MCF 10A (cell line): ENCODE results near the gene SAPCD1. TPM values are rescaled to one million over a fixed set of nuclear protein-coding genes. Genes with fewer than 3 reads are reported as not detected.

Experiments
- BruUV-seq: library from RNA; stranded (reverse); fragments of 400-500 nt; replicated peaks from 2 replicates; lab custom pipeline; 2021; lab: Mats Ljungman, UMichigan
- CTCF ChIA-PET: fragments of 300-600 bp; sonication (Branson Sonifier 250); formaldehyde crosslinking; extraction: SDS; loops from one replicate; lab custom pipeline; 2021; ENCODE audit warnings: antibody characterized with exemption, inconsistent platforms; lab: Yijun Ruan, JAX
- POLR2A ChIA-PET: fragments of 300-600, 350-650 bp; sonication (Branson Sonifier 250); formaldehyde crosslinking; extraction: SDS; loops from one replicate; lab custom pipeline; 2020; ENCODE audit warnings: antibody characterized with exemption, inconsistent platforms; lab: Yijun Ruan, JAX
- DNase-seq: peaks from one replicate; pipeline ENCODE4 v3.0.0-alpha.2; 2018; ENCODE audit not compliant: unreplicated experiment
- H3K27ac Mint-ChIP-seq: one replicate; pipeline ENCODE4 v1.8.0; 2022; ENCODE audit warnings: mild to moderate bottlenecking, low read depth, mixed read lengths; ENCODE audit not compliant: unreplicated experiment
- H3K27me3 Mint-ChIP-seq: one replicate; pipeline ENCODE4 v1.8.0; 2022; ENCODE audit warnings: mixed read lengths; ENCODE audit not compliant: insufficient read depth, unreplicated experiment
- H3K36me3 Mint-ChIP-seq: one replicate; pipeline ENCODE4 v1.8.0; 2022; ENCODE audit warnings: mild to moderate bottlenecking, moderate library complexity, mixed read lengths; ENCODE audit not compliant: insufficient read depth, unreplicated experiment
- H3K4me1 Mint-ChIP-seq: one replicate; pipeline ENCODE4 v1.8.0; 2022; ENCODE audit warnings: mixed read lengths; ENCODE audit not compliant: insufficient read depth, unreplicated experiment
- H3K4me3 Mint-ChIP-seq: one replicate; pipeline ENCODE4 v1.8.0; 2022; ENCODE audit warnings: mild to moderate bottlenecking, moderate library complexity, mixed read lengths; ENCODE audit not compliant: unreplicated experiment
- H3K9me3 Mint-ChIP-seq: one replicate; pipeline ENCODE4 v1.8.0; 2022; ENCODE audit warnings: mixed read lengths; ENCODE audit not compliant: unreplicated experiment
- CTCF ChIP-seq: fragments of 200-600 bp; IDR thresholded peaks from one replicate; pipeline ENCODE4 v1.8.0; 2022; ENCODE audit warnings: antibody characterized with exemption, mild to moderate bottlenecking; ENCODE audit not compliant: unreplicated experiment
- intact Hi-C: fragments of 100-400 bp; cut with micrococcal nuclease; formaldehyde crosslinking; loops from 2 replicates; pipeline ENCODE4 v1.14.1; 2022
- total RNA-seq: library from RNA; stranded (reverse); gene quantifications from 2 replicates; pipeline ENCODE4 v1.2.3, GENCODE V29; 2022

Gene SAPCD1
- total RNA-seq, 1 experiment from 2014 or later = 5.1 TPM

- Mint-ChIP-seq H3K4me1 (peaks cover 40% of the 10 kb centered on the region), H3K9me3 (no peaks in the 10 kb centered on the region), H3K27ac (peak overlapping the region; percentile 81), H3K4me3 (peak overlapping the region; percentile 10), H3K27me3 (no peaks in the 10 kb centered on the region), H3K36me3 (peaks cover 12% of the 10 kb centered on the region)
- CTCF ChIA-PET = interaction anchor here (0.6 to 1.7 kb wide), 8 partner anchors 9 to 92 kb away, joined by 3 to 5 read pairs (median 4); partner anchors contain the start of genes DDAH2, HSPA1A, HSPA1L and LSM2
- intact Hi-C loops = loop anchor here (2.0 kb wide), 1 partner anchor 35 kb away; the partner anchor contains the start of gene ABHD16A
- POLR2A ChIA-PET = interaction anchor here (0.6 to 11.8 kb wide), 18 partner anchors 11 to 1545 kb away, joined by 3 to 95 read pairs (median 8); partner anchors contain the start of genes BAG6, CSNK2B, EHMT2 and GPANK1
- DNase-seq = peak; percentile 57
- no peak for TF ChIP-seq CTCF
- BruUV-seq = no TSS peak
Observed at GRCh38 chr6:31737991-31738979, 24.2 kb upstream of the SAPCD1 start.

GRCh38 chr6:31739639-31740396, 22.6 kb upstream of the SAPCD1 start, which contains the start of gene MSH5:
Gene MSH5 (plus strand): TSS chr6:31740005. CDS start chr6:31740467, 462 bp downstream.
- TSS peak; percentile 56 for BruUV-seq
- ChIA-PET CTCF (interaction anchor here (0.5 to 1.6 kb wide), 5 partner anchors 9 to 67 kb away, joined by 3 to 7 read pairs (median 4); partner anchors contain the start of gene LSM2), POLR2A (interaction anchor here (0.6 to 7.0 kb wide), 34 partner anchors 9 to 1537 kb away, joined by 3 to 90 read pairs (median 6); partner anchors contain the start of genes ABHD16A, B3GALT4, BAG6 and C6orf47)
- no peaks in the 10 kb centered on the region for H3K9me3 Mint-ChIP-seq
- peak; percentile 99 for DNase-seq
- H3K36me3 Mint-ChIP-seq = no peaks in the 10 kb centered on the region
- peak within 1 kb of the TSS; percentile 81 for H3K27ac Mint-ChIP-seq
- H3K4me3 Mint-ChIP-seq = peak within 1 kb of the TSS; percentile 88
- intact Hi-C loops = loop anchor here (2.0 kb wide), 1 partner anchor 37 kb away; the partner anchor contains the start of gene ABHD16A
- H3K27me3 Mint-ChIP-seq = no peaks in the 10 kb centered on the region
- no peak for TF ChIP-seq CTCF
- peaks cover 40% of the 10 kb centered on the region for H3K4me1 Mint-ChIP-seq

GRCh38 chr6:31740397-31741223, 21.8 kb upstream of the SAPCD1 start:
- CTCF ChIA-PET = interaction anchor here (0.7 to 1.6 kb wide), 4 partner anchors 10 to 51 kb away, joined by 4 to 7 read pairs (median 4); no protein-coding TSS in a partner anchor
- intact Hi-C loops = no loop called here
- peaks cover 40% of the 10 kb centered on the region for H3K4me1 Mint-ChIP-seq

More at GRCh38 chr6:31740397-31741223, 21.8 kb upstream of the SAPCD1 start:
- POLR2A ChIA-PET = interaction anchor here (0.6 to 7.0 kb wide), 28 partner anchors 9 to 1536 kb away, joined by 3 to 90 read pairs (median 6); partner anchors contain the start of genes ABHD16A, B3GALT4, BAG6 and C6orf47
- Mint-ChIP-seq H3K4me3 (peak overlapping the region; percentile 88), H3K27me3 (no peaks in the 10 kb centered on the region), H3K36me3 (peaks cover 4% of the 10 kb centered on the region), H3K27ac (peak overlapping the region; percentile 81), H3K9me3 (no peaks in the 10 kb centered on the region)
- DNase-seq = no peak
- TF ChIP-seq CTCF = no peak
- BruUV-seq = no TSS peak
